HUES6 (cell line): ENCODE data around the gene JCAD.

Experiments
- H3K27ac ChIP-seq: 2 replicates; pipeline ENCODE4 v1.7.0; 2013; ENCODE audit warnings: low read depth, mild to moderate bottlenecking, low read length, inconsistent platforms
- H3K27me3 ChIP-seq: 2 replicates; pipeline ENCODE4 v1.6.1; 2013; ENCODE audit warnings: low read length; ENCODE audit not compliant: control insufficient read depth, insufficient read depth
- H3K36me3 ChIP-seq: 2 replicates; pipeline ENCODE4 v1.6.1; 2013; ENCODE audit warnings: low read length; ENCODE audit not compliant: control insufficient read depth, insufficient read depth
- H3K4me1 ChIP-seq: 2 replicates; pipeline ENCODE4 v1.6.1; 2013; ENCODE audit warnings: low read length; ENCODE audit not compliant: control insufficient read depth, insufficient read depth
- H3K4me3 ChIP-seq: 2 replicates; pipeline ENCODE4 v1.5.1; 2013; ENCODE audit warnings: low read depth, low read length
- H3K9ac ChIP-seq: one replicate; pipeline ENCODE4 v1.6.1; 2013; ENCODE audit warnings: mild to moderate bottlenecking, low read length
- H3K9me3 ChIP-seq: 2 replicates; pipeline ENCODE4 v1.6.1; 2013; ENCODE audit warnings: low read depth, low read length; ENCODE audit not compliant: control insufficient read depth, insufficient read depth

JCAD gene

GRCh38 chr10:30073767-30074060 is 14.3 kb upstream of the JCAD start:
- H3K36me3 ChIP-seq, result no peaks in the 10 kb centered on the region
- H3K4me3 ChIP-seq, result no peak overlapping the region
- peaks cover 1% of the 10 kb centered on the region; the same call in 1 of the 2 replicates for H3K4me1 ChIP-seq
- no peaks in the 10 kb centered on the region for H3K9me3 ChIP-seq
- H3K27me3 ChIP-seq, result no peaks in the 10 kb centered on the region
- H3K27ac ChIP-seq, result no peak overlapping the region
- H3K9ac ChIP-seq, result no peak overlapping the region

GRCh38 chr10:30073045-30073766 is 13.8 kb upstream of the JCAD start:
- Histone ChIP-seq H3K27ac (no peak overlapping the region), H3K4me3 (no peak overlapping the region), H3K9ac (no peak overlapping the region), H3K27me3 (no peaks in the 10 kb centered on the region), H3K4me1 (peaks cover 3% of the 10 kb centered on the region; the same call in 1 of the 2 replicates), H3K9me3 (no peaks in the 10 kb centered on the region), H3K36me3 (no peaks in the 10 kb centered on the region)

GRCh38 chr10:30072068-30072467 is 12.7 kb upstream of the JCAD start:
- H3K4me1 ChIP-seq, result peaks cover 3% of the 10 kb centered on the region; the same call in 1 of the 2 replicates
- no peaks in the 10 kb centered on the region for H3K27me3 ChIP-seq
- H3K36me3 ChIP-seq, result no peaks in the 10 kb centered on the region
- no peaks in the 10 kb centered on the region for H3K9me3 ChIP-seq
- no peak overlapping the region for H3K4me3 ChIP-seq
- H3K9ac ChIP-seq, result no peak overlapping the region
- no peak overlapping the region for H3K27ac ChIP-seq

- no peaks in the 10 kb centered on the region for H3K9me3 ChIP-seq
- no peak overlapping the region for H3K4me3 ChIP-seq
- no peaks in the 10 kb centered on the region for H3K36me3 ChIP-seq
- H3K9ac ChIP-seq, result no peak overlapping the region
- no peak overlapping the region for H3K27ac ChIP-seq
- no peaks in the 10 kb centered on the region for H3K27me3 ChIP-seq
- peaks cover 3% of the 10 kb centered on the region; the same call in 1 of the 2 replicates for H3K4me1 ChIP-seq
Measured at GRCh38 chr10:30070001-30070685, 10.8 kb upstream of the JCAD start.

GRCh38 chr10:30068492-30069223 is 9.3 kb upstream of the JCAD start:
- H3K9me3 ChIP-seq, result no peaks in the 10 kb centered on the region
- peaks cover 3% of the 10 kb centered on the region; the same call in 1 of the 2 replicates for H3K4me1 ChIP-seq
- H3K9ac ChIP-seq, result no peak overlapping the region
- H3K36me3 ChIP-seq, result no peaks in the 10 kb centered on the region
- H3K4me3 ChIP-seq, result no peak overlapping the region
- H3K27me3 ChIP-seq, result no peaks in the 10 kb centered on the region
- H3K27ac ChIP-seq, result no peak overlapping the region; the same call in 1 of the 2 replicates

GRCh38 chr10:30063099-30063498 is 3.7 kb upstream of the JCAD start:
- H3K9ac ChIP-seq, result no peak overlapping the region
- no peak overlapping the region for H3K27ac ChIP-seq
- H3K4me3 ChIP-seq, result no peak overlapping the region
- peaks cover 3% of the 10 kb centered on the region; the same call in 1 of the 2 replicates for H3K4me1 ChIP-seq
- no peaks in the 10 kb centered on the region for H3K36me3 ChIP-seq
- H3K9me3 ChIP-seq, result no peaks in the 10 kb centered on the region
- peaks cover 33% of the 10 kb centered on the region for H3K27me3 ChIP-seq

GRCh38 chr10:30062582-30062981 is 3.2 kb upstream of the JCAD start:
- Histone ChIP-seq H3K9ac (no peak overlapping the region), H3K4me3 (no peak overlapping the region), H3K4me1 (peaks cover 9% of the 10 kb centered on the region), H3K27ac (no peak overlapping the region), H3K36me3 (no peaks in the 10 kb centered on the region), H3K27me3 (peaks cover 38% of the 10 kb centered on the region), H3K9me3 (no peaks in the 10 kb centered on the region)

GRCh38 chr10:30062090-30062489 is 2.7 kb upstream of the JCAD start:
- peaks cover 40% of the 10 kb centered on the region for H3K27me3 ChIP-seq
- no peaks in the 10 kb centered on the region for H3K36me3 ChIP-seq
- H3K4me1 ChIP-seq, result peaks cover 13% of the 10 kb centered on the region
- H3K9me3 ChIP-seq, result no peaks in the 10 kb centered on the region
- H3K9ac ChIP-seq, result no peak overlapping the region
- H3K4me3 ChIP-seq, result no peak overlapping the region
- no peak overlapping the region for H3K27ac ChIP-seq

- peaks cover 40% of the 10 kb centered on the region for H3K27me3 ChIP-seq
- peak overlapping the region; percentile 86 for H3K9ac ChIP-seq
- peaks cover 34% of the 10 kb centered on the region for H3K4me1 ChIP-seq
- no peaks in the 10 kb centered on the region for H3K9me3 ChIP-seq
- H3K4me3 ChIP-seq, result peak overlapping the region; percentile 73
- H3K27ac ChIP-seq, result no peak overlapping the region; the same call in 1 of the 2 replicates
- H3K36me3 ChIP-seq, result no peaks in the 10 kb centered on the region
Measured at GRCh38 chr10:30058570-30059132, 735 bp downstream of the JCAD start.

GRCh38 chr10:30057894-30058556 is 1.4 kb downstream of the JCAD start:
- Histone ChIP-seq H3K27ac (peak overlapping the region; percentile 22; the same call in 1 of the 2 replicates), H3K9ac (peak overlapping the region; percentile 86), H3K4me3 (peak overlapping the region; percentile 73), H3K36me3 (no peaks in the 10 kb centered on the region), H3K9me3 (no peaks in the 10 kb centered on the region), H3K27me3 (peaks cover 40% of the 10 kb centered on the region), H3K4me1 (peaks cover 34% of the 10 kb centered on the region)
